Natural killer cell (primary cell): ENCODE results near the gene IL11. TPM values are rescaled to one million over a fixed set of nuclear protein-coding genes. Genes with fewer than 3 reads are reported as not detected.
"Not testable (repeated sequence)": the region's sequence is repeated elsewhere in the genome, so short reads cannot be mapped to it uniquely, and the experiment has no call there.

Experiments
- ATAC-seq, 3 donors: fragments of 150-1000 bp in 2 of 3; fragments of 200-7000 bp in 1 of 3; cut with Tn5 transposase; 1 replicate in 1 of 3; 2 replicates in 2 of 3; pipeline ENCODE4 v1.10.0; 2021; ENCODE audit warnings: mild to moderate bottlenecking in 2 of 3, moderate library complexity in 2 of 3
- DNase-seq, 2 donors: peaks; one replicate each; pipeline versions ENCODE4 v3.0.0 to v3.0.0-alpha.2; 2013 to 2021; ENCODE audit warnings: mixed read lengths in 1 of 2
- H3K27ac ChIP-seq: one replicate; pipeline ENCODE4 v1.5.1; 2013; ENCODE audit warnings: mild to moderate bottlenecking, low read length
- H3K27me3 ChIP-seq: one replicate; pipeline ENCODE4 v1.6.1; 2013; ENCODE audit warnings: low read length; ENCODE audit not compliant: control insufficient read depth, insufficient read depth
- H3K36me3 ChIP-seq: one replicate; pipeline ENCODE4 v1.6.1; 2013; ENCODE audit warnings: low read length; ENCODE audit not compliant: control insufficient read depth, insufficient read depth
- H3K4me1 ChIP-seq: one replicate; pipeline ENCODE4 v1.6.1; 2013; ENCODE audit warnings: low read length; ENCODE audit not compliant: control insufficient read depth, insufficient read depth
- H3K4me3 ChIP-seq: one replicate; pipeline ENCODE4 v1.5.1; 2013; ENCODE audit warnings: low read length
- H3K9me3 ChIP-seq: one replicate; pipeline ENCODE4 v1.6.1; 2013; ENCODE audit warnings: low read length; ENCODE audit not compliant: control insufficient read depth, insufficient read depth
- H3K27ac Mint-ChIP-seq, 2 donors: one replicate each; pipeline ENCODE4 v1.8.0; 2022; ENCODE audit warnings: mild to moderate bottlenecking in 2 of 2, mixed read lengths in 2 of 2, moderate library complexity in 1 of 2
- H3K27me3 Mint-ChIP-seq, 2 donors: one replicate each; pipeline ENCODE4 v1.8.0; 2022; ENCODE audit warnings: low read depth in 2 of 2, mixed read lengths in 2 of 2
- H3K36me3 Mint-ChIP-seq: one replicate; pipeline ENCODE4 v1.8.0; 2022; ENCODE audit warnings: mixed read lengths
- H3K4me1 Mint-ChIP-seq, 2 donors: one replicate each; pipeline ENCODE4 v1.8.0; 2022; ENCODE audit warnings: mixed read lengths in 2 of 2
- H3K4me3 Mint-ChIP-seq: one replicate; pipeline ENCODE4 v1.8.0; 2022; ENCODE audit warnings: mild to moderate bottlenecking, moderate library complexity, mixed read lengths
- H3K9me3 Mint-ChIP-seq, 2 donors: one replicate each; pipeline ENCODE4 v1.8.0; 2022; ENCODE audit warnings: mixed read lengths in 2 of 2
- WGBS: methylation state at CpG from one replicate; pipeline ENCODE4 v1.1.7; 2013; ENCODE audit warnings: missing lambda C conversion rate; ENCODE audit not compliant: insufficient coverage; 5-methylcytosine and 5-hydroxymethylcytosine counted together
- intact Hi-C: fragments of 100-400 bp; cut with micrococcal nuclease; formaldehyde crosslinking; loops from one replicate; pipeline ENCODE4 v1.14.2; 2022
- total RNA-seq, 4 donors: library from RNA; stranded (reverse); fragments of 120-200 nt in 1 of 4; gene quantifications; one replicate each; pipeline versions ENCODE4 v1.2.3 to v1.2.4, GENCODE V29; 2013 to 2022
- TF ChIP-seq, protein P1 (sequence below): fragments of 200-600 bp; IDR thresholded peaks from one replicate; pipeline ENCODE4 v1.8.0; 2022; ENCODE audit warnings: antibody characterized with exemption

The IL11 gene
- total RNA-seq, 3 donors from 2014 or later (not counting 1 experiment from before 2014, with no cell fraction given) = 0.14 to 0.35 (median 0.27) TPM

DNA sequence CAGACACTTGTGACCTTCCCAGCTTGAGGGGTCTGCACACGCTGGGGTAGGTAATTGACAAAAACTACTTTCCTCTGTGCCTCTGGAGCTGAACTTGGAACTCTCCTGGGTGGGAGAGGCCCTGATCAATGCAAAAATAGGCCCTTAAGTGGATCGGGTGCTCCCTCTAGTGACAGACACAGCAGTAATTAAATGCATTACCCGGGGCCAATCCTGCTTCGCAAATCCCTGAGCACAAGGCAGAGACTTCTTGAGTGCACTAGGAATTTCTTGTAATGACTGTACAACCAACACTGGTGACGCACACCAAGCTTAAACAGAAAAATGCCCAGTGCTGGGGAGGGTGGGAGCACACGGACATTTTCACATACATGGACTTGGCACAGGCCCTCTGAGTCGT, 47.9 kb upstream of the IL11 start:
- Histone ChIP-seq H3K4me3 (no peak overlapping the region), H3K36me3 (no peaks in the 10 kb centered on the region), H3K27ac (no peak overlapping the region), H3K4me1 (peaks cover 9% of the 10 kb centered on the region), H3K27me3 (peaks cover 3% of the 10 kb centered on the region), H3K9me3 (no peaks in the 10 kb centered on the region)
- DNase-seq (peak in 1 of 2 donors; percentile 82), ATAC-seq (peak; percentile 53 to 75 (median 59))
- no peak overlapping the region for H3K4me3 Mint-ChIP-seq
- TF ChIP-seq, protein P1, sequence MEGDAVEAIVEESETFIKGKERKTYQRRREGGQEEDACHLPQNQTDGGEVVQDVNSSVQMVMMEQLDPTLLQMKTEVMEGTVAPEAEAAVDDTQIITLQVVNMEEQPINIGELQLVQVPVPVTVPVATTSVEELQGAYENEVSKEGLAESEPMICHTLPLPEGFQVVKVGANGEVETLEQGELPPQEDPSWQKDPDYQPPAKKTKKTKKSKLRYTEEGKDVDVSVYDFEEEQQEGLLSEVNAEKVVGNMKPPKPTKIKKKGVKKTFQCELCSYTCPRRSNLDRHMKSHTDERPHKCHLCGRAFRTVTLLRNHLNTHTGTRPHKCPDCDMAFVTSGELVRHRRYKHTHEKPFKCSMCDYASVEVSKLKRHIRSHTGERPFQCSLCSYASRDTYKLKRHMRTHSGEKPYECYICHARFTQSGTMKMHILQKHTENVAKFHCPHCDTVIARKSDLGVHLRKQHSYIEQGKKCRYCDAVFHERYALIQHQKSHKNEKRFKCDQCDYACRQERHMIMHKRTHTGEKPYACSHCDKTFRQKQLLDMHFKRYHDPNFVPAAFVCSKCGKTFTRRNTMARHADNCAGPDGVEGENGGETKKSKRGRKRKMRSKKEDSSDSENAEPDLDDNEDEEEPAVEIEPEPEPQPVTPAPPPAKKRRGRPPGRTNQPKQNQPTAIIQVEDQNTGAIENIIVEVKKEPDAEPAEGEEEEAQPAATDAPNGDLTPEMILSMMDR = peak; percentile 46
- whole genome bisulfite sequencing = 43% methylated on average over 7 of the region's 7 CpGs
- no peaks in the 10 kb centered on the region for H3K9me3 Mint-ChIP-seq
- intact Hi-C loops = loop anchor here (1.0 to 5.0 kb wide), 5 partner anchors 116 to 536 kb away; no protein-coding TSS in a partner anchor
- no peaks in the 10 kb centered on the region for H3K36me3 Mint-ChIP-seq
- H3K27ac Mint-ChIP-seq = no peak overlapping the region
- peaks cover 1 to 6% of the 10 kb centered on the region in 2 donors for H3K27me3 Mint-ChIP-seq
- peaks cover 5 to 6% of the 10 kb centered on the region in 2 donors for H3K4me1 Mint-ChIP-seq

DNA sequence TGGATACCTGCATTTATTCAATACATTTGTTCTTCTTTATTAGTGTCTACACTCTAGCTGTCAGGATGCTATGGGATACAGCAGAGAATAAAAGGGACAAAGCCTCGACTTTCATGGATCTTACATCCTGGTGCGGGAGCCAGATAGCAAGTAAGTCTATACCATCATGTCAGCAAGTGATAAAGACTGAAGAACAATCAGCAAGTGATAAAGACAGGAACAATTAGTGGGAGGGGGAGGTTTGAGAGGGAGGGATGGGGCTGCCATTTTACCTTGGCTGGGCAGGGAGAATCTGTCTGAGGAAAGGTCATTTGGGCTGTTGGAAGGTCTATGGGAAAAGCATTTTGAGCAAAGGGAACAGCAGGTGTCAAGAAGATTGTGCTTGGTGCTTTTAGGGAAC, 39.9 kb upstream of the IL11 start:
- H3K36me3 ChIP-seq = peaks cover 4% of the 10 kb centered on the region
- no peaks in the 10 kb centered on the region for H3K27me3 ChIP-seq
- Mint-ChIP-seq H3K4me3 (peak overlapping the region; percentile 4), H3K4me1 (peaks cover 25 to 28% of the 10 kb centered on the region in 2 donors), H3K9me3 (no peaks in the 10 kb centered on the region), H3K27me3 (no peaks in the 10 kb centered on the region), H3K36me3 (no peaks in the 10 kb centered on the region), H3K27ac (no peak overlapping the region)
- intact Hi-C loops = no loop called here
- H3K27ac ChIP-seq = no peak overlapping the region
- H3K9me3 ChIP-seq = peaks cover 4% of the 10 kb centered on the region
- peaks cover 24% of the 10 kb centered on the region for H3K4me1 ChIP-seq
- H3K4me3 ChIP-seq = no peak overlapping the region
- WGBS = 97% methylated on average over 2 of the region's 2 CpGs
- DNase-seq = no peak
- no peak for ATAC-seq
- TF ChIP-seq, protein P1 = no peak

DNA sequence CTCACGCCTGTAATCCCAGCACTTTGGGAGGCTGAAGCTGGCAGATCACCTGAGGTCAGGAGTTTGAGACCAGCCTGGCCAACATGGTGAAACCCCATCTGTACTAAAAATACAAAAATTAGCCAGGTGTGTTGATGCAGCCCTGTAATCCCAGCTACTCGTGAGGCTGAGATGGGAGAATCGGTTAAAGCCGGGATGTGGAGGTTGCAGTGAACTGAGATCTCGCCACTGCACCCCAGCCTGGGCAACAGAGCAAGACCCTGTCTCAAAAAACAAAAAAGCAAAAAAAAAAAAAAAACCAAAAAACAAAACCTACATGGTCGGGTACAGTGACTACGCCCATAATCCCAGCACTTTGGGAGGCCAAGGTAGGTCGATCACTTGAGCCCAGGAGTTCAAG, 38.9 kb upstream of the IL11 start:
- H3K27me3 ChIP-seq, H3K9me3 Mint-ChIP-seq, ATAC-seq, H3K9me3 ChIP-seq, DNase-seq, H3K4me3 ChIP-seq, H3K36me3 Mint-ChIP-seq, H3K27ac ChIP-seq, H3K27me3 Mint-ChIP-seq, H3K36me3 ChIP-seq: not testable (repeated sequence)
- peak overlapping the region; percentile 26 for H3K4me3 Mint-ChIP-seq
- peaks cover 25 to 28% of the 10 kb centered on the region in 2 donors for H3K4me1 Mint-ChIP-seq
- peak overlapping the region; percentile 99 to 100 for H3K27ac Mint-ChIP-seq
- peaks cover 24% of the 10 kb centered on the region for H3K4me1 ChIP-seq
- intact Hi-C loops = loop anchor here (2.0 kb wide), 2 partner anchors 24 to 70 kb away; partner anchors contain the start of genes KMT5C, RPL28 and TMEM238
- 98% methylated on average over 8 of the region's 8 CpGs for WGBS

DNA sequence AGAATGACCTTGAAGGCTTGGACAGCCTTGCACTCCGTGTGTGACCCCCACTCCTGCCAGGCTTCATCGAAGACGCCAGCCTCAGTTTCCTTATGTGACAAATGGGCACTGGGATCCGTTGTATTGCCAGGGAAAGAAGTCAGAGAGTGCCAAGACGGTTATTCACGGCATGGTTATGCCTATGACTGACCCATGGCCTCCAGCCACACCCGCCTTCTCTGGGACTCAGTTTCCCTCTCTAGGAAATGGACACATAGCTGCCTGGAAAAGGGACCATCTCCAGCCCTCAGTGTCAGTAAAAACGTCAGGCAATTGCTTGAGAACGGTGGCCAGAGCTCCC, 38.2 kb upstream of the IL11 start:
- peak overlapping the region; percentile 99 to 100 for H3K27ac Mint-ChIP-seq
- intact Hi-C loops = loop anchor here (2.0 kb wide), 2 partner anchors 24 to 70 kb away; partner anchors contain the start of genes KMT5C, RPL28 and TMEM238
- no peak for DNase-seq
- H3K27me3 ChIP-seq = no peaks in the 10 kb centered on the region
- no peaks in the 10 kb centered on the region for H3K36me3 Mint-ChIP-seq
- no peaks in the 10 kb centered on the region for H3K27me3 Mint-ChIP-seq
- 72% methylated on average over 9 of the region's 9 CpGs for WGBS
- H3K9me3 Mint-ChIP-seq = no peaks in the 10 kb centered on the region
- peaks cover 9% of the 10 kb centered on the region for H3K36me3 ChIP-seq
- H3K4me3 Mint-ChIP-seq = peak overlapping the region; percentile 98
- no peak for ATAC-seq
- H3K4me3 ChIP-seq = peak overlapping the region; percentile 47
- H3K27ac ChIP-seq = peak overlapping the region; percentile 99
- TF ChIP-seq, protein P1 = no peak
- peaks cover 4% of the 10 kb centered on the region for H3K9me3 ChIP-seq
- peaks cover 24% of the 10 kb centered on the region for H3K4me1 ChIP-seq
- peaks cover 25 to 28% of the 10 kb centered on the region in 2 donors for H3K4me1 Mint-ChIP-seq
